Parathyroid adenoma (tissue), 2 donors: ENCODE measurements around the gene PROP1.
"Not testable (repeated sequence)": the region's sequence is repeated elsewhere in the genome, so short reads cannot be mapped to it uniquely, and the experiment has no call there.

Source experiments
- H2AFZ ChIP-seq: fragments of 300-600 bp; sonication (generic); one replicate; pipeline ENCODE4 v1.7.0; 2017; ENCODE audit warnings: antibody characterized with exemption, mild to moderate bottlenecking
- H3K27ac ChIP-seq: fragments of 300-600 bp; sonication (generic); one replicate; pipeline ENCODE4 v1.7.0; 2017
- H3K27me3 ChIP-seq: fragments of 300-600 bp; sonication (generic); one replicate; pipeline ENCODE4 v1.7.0; 2017; ENCODE audit warnings: low read length; ENCODE audit not compliant: control insufficient read depth, insufficient read depth
- H3K36me3 ChIP-seq: fragments of 300-600 bp; sonication (generic); one replicate; pipeline ENCODE4 v1.7.0; 2017; ENCODE audit warnings: low read length; ENCODE audit not compliant: control insufficient read depth, insufficient read depth
- H3K4me1 ChIP-seq: fragments of 300-600 bp; sonication (generic); one replicate; pipeline ENCODE4 v1.7.0; 2017; ENCODE audit warnings: control low read depth
- H3K4me2 ChIP-seq: fragments of 300-600 bp; sonication (generic); one replicate; pipeline ENCODE4 v1.7.0; 2017; ENCODE audit warnings: low read length
- H3K4me3 ChIP-seq: fragments of 300-600 bp; sonication (generic); one replicate; pipeline ENCODE4 v1.7.0; 2017; ENCODE audit warnings: low read depth, low read length
- H3K79me2 ChIP-seq: fragments of 300-600 bp; sonication (generic); one replicate; pipeline ENCODE4 v1.7.0; 2017; ENCODE audit warnings: control low read depth
- H3K9ac ChIP-seq: fragments of 300-600 bp; sonication (generic); one replicate; pipeline ENCODE4 v1.7.0; 2017; ENCODE audit warnings: mild to moderate bottlenecking
- H3K9me3 ChIP-seq: fragments of 300-600 bp; sonication (generic); one replicate; pipeline ENCODE4 v1.7.0; 2017; ENCODE audit warnings: low read length; ENCODE audit not compliant: control insufficient read depth
- TF ChIP-seq, protein P1 (sequence below): fragments of 300-600 bp; sonication (generic); IDR thresholded peaks from one replicate; pipeline ENCODE4 v1.7.0; 2017; ENCODE audit warnings: antibody characterized with exemption, mild to moderate bottlenecking
- donor health status: primary hyperparathyroidism.

PROP1 gene

DNA sequence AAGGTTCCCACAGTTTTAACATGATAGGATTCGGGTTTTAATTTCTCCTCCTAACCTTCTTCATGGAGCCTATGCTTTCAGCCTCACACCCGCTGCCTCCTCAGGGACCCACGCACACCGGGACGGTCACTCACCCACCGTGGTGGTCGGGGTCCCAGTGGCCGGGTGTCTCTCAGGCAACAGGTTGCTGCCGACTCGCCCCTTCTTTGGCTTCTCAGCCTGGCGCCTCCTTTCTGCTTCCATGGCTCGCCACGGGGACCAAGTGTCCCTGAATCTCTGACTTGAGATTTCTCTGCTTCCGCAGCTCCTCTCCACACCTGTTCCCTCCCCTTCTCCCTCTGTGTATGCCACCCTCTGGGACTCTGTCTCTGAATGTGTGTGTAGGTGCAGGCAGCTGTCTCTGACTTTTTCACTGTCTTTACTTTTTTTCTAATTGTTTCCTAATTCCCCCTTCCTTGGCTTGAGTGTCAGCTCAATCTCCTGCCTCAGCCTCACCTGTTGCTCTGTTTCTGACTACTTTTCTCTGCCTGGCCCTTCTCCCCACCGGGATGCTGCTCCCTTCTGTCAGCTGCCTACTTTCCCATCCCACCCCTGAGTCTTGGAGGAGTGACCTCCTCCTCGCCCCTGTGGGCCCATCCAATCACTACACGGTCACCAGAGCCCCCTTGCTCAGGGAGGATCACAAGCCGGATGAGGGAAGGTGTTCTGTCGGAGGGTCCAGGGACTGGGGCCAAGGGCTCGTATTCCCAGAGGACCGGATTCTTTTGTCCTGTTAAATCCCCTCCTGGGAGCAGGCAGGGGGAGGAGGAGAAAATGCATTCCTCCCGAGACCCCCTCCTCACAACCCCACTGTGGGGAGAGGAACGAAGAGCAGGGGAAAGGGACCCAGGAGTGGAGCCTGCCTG lies at the start of gene PROP1:
Gene PROP1 (minus strand): TSS at position 552 of the 905 bp plus-strand sequence. CDS start 309 bp downstream, at position 243.
- Histone ChIP-seq H2AFZ (no peak within 1 kb of the TSS), H3K27me3 (no peaks in the 10 kb centered on the region), H3K4me1 (no peaks in the 10 kb centered on the region), H3K27ac (no peak within 1 kb of the TSS), H3K4me2 (no peak within 1 kb of the TSS), H3K79me2 (no peaks in the 10 kb centered on the region), H3K9me3 (no peaks in the 10 kb centered on the region), H3K9ac (no peak within 1 kb of the TSS), H3K36me3 (no peaks in the 10 kb centered on the region), H3K4me3 (no peak within 1 kb of the TSS)
- TF ChIP-seq, protein P1, sequence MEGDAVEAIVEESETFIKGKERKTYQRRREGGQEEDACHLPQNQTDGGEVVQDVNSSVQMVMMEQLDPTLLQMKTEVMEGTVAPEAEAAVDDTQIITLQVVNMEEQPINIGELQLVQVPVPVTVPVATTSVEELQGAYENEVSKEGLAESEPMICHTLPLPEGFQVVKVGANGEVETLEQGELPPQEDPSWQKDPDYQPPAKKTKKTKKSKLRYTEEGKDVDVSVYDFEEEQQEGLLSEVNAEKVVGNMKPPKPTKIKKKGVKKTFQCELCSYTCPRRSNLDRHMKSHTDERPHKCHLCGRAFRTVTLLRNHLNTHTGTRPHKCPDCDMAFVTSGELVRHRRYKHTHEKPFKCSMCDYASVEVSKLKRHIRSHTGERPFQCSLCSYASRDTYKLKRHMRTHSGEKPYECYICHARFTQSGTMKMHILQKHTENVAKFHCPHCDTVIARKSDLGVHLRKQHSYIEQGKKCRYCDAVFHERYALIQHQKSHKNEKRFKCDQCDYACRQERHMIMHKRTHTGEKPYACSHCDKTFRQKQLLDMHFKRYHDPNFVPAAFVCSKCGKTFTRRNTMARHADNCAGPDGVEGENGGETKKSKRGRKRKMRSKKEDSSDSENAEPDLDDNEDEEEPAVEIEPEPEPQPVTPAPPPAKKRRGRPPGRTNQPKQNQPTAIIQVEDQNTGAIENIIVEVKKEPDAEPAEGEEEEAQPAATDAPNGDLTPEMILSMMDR: no peak

DNA sequence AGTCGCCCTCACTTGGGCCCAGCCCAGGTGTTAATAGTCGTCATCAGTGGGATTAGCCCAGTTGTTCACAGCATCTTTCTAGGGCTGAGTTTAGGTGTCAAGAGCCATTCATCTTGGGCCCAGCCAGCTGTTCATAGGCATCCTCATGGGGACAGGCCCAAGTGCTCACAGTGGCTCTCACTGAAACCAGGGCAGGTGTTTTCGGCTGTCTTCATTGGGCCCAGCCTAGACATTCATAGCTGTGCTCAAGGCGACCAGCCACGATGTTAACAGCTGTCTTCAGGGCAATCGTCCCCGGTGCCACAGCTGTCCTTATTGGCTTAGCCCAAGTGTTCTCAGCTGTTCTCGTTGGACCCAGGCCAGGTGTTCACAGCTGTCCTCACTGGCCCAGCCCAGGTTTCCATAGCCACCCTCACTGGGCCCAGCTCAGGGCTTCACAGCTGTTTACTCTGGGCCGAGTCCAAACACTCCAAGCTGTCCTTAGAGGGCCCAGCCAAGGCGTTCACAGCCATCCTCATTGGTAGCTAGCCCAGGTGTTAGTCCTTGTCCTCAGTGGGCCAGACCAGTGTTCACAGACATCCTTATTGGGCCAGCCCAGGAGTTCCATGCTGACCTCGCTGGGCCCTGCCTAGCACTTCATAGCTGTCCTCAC lies 23.5 kb upstream of the PROP1 start:
- not testable (repeated sequence) for H3K27ac ChIP-seq, H3K4me3 ChIP-seq, H2AFZ ChIP-seq, H3K9me3 ChIP-seq, H3K9ac ChIP-seq, H3K79me2 ChIP-seq, H3K4me2 ChIP-seq, H3K36me3 ChIP-seq, H3K4me1 ChIP-seq, H3K27me3 ChIP-seq

DNA sequence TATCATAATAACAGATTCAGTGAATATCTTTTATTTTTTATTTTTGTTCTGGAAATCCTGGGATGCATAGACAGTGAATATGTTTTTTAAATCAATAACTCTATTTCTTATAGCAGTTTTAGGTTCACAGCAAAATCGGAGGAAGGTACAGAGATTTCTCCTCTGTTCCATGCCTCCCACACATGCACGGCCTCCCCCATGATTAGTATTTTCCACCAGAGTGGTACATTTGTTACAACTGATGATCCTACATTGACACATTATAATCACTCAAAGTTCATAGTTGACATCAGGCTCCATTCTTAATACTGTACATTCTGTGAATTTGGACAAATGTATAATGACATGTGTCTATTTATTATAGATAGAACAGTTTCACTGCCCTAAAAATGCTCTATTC lies 16.7 kb upstream of the PROP1 start:
- H3K4me2 ChIP-seq, H3K27me3 ChIP-seq, H3K79me2 ChIP-seq, H3K9me3 ChIP-seq, H3K4me3 ChIP-seq, H3K4me1 ChIP-seq, H3K27ac ChIP-seq, H2AFZ ChIP-seq, H3K9ac ChIP-seq, H3K36me3 ChIP-seq: not testable (repeated sequence)

DNA sequence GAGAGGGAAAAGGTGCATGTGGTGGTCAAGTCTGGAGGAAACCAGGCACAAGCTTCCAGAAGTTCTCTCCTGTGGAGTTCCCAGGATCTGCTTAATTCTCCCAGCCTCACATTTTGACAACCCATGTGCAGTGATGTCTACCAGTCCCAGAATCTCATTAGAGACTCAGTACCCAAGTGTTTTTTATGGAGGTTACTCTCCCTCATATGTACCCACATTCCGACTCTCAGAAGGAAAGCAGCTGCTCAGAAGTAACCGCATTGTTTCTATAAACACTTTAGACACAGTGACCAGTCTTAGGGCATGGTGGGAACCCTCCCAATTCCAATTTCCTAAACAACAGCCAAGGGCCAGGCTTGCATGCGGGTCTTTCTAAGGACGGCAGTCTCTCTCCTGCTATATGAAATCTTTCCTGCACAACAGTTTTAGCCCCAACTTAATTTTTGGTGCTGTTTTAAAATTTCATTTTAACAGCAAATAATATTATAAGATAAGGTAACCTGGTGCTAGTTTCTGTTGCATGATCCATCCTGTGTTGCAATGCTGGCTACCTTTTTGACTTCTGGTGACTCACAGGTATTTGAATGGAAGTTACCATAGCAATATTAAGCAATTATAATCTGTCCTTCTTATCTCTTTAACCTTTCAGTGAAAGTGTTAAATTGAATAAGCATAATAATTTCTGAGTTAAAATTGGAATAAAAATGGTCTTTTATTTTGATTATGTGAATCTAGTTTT lies 15.9 kb upstream of the PROP1 start:
- H3K4me2 ChIP-seq, H3K27me3 ChIP-seq, H3K4me1 ChIP-seq, H3K79me2 ChIP-seq, H3K9me3 ChIP-seq, H3K27ac ChIP-seq, H2AFZ ChIP-seq, H3K36me3 ChIP-seq, H3K4me3 ChIP-seq, H3K9ac ChIP-seq: not testable (repeated sequence)

DNA sequence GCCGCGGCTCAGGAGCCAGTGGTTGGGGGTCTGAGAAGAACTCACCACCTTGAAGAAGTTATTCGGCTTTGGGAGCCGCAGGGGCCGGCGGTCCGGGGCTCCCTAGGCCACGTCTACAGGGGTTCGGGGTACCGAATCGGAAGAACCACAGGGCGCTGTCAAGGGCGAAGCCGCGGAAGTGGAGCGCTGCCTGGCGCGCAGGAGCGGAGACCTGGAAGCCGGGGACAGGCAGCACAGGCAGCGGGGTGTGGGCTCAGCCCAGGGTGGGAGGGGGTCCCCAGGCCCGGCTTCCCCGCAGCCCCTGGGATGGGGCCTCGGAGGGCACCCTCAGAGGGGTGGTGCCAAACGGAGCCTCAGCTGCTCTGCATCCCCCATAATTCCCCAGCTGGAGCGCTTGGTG lies 11.2 kb upstream of the PROP1 start:
- H3K4me2 ChIP-seq, H3K27me3 ChIP-seq, H3K4me1 ChIP-seq, H3K9me3 ChIP-seq, H3K4me3 ChIP-seq, H3K36me3 ChIP-seq, H3K79me2 ChIP-seq, H3K27ac ChIP-seq, H3K9ac ChIP-seq: not testable (repeated sequence)
- H2AFZ ChIP-seq: peak overlapping the region; percentile 62

DNA sequence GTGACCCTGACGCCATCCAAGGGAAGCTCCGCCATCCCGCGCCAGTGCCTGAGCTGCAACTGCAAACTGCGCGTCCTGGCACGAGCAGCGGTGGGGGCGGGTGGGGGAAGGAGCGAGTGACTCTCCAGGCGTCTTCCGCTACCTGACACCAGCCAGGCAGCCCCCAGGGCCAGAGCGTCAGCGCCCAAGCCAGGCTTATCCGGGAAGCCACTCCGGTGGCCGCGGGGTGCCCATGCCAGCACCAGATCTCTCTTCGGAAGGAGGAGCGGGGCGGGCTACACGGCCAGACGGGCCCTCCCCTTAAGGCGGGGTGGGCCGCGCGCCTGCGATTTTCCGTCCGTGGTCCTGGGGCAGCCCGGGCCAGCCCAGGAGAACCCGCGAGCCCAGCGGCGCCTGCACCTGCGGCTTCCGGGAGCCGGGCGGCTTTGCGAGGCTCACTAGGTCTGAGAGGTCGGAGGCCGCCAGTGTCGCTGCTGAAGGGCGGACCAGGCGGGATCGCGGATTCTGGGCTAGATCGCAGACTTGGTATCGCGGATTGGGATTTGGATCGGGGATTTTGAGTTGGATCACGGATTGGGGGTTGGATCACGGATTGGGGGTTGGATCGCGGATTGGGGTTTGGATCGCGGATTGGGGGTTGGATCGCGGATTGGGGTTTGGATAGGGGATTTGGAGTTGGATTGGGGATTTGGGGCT lies 10.6 kb upstream of the PROP1 start:
- H3K79me2 ChIP-seq, H3K9ac ChIP-seq, H3K4me3 ChIP-seq, H3K4me1 ChIP-seq, H3K27me3 ChIP-seq, H3K36me3 ChIP-seq, H3K4me2 ChIP-seq, H3K9me3 ChIP-seq: not testable (repeated sequence)
- Histone ChIP-seq H2AFZ (peak overlapping the region; percentile 62), H3K27ac (peak overlapping the region; percentile 36)

DNA sequence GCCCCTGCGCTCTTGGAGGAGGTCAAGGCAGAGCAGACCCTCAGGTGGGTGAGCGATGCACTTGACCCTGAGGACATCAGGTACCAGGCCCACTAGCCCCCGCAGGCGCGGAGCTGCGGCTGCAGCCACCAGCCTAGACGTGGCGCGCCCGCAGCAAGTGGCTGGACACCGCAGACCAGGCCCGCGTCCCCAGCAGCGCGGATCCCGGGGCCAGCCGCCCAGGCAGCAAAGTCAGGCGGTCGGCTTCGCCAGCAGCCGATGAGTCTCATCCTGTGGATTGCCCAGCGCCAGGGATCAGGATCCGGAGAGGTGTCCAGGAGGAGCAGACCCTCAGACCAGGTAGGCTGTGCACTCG lies 10.1 kb upstream of the PROP1 start:
- H3K27ac ChIP-seq, H3K4me2 ChIP-seq, H3K9me3 ChIP-seq, H3K4me3 ChIP-seq, H3K9ac ChIP-seq, H2AFZ ChIP-seq, H3K27me3 ChIP-seq, H3K79me2 ChIP-seq, H3K36me3 ChIP-seq, H3K4me1 ChIP-seq: not testable (repeated sequence)
